Neuronal stem cell (in vitro differentiated cells): ENCODE results near the gene ZNF575.
"Not testable (repeated sequence)": the region's sequence is repeated elsewhere in the genome, so short reads cannot be mapped to it uniquely, and the experiment has no call there.

ENCODE experiments used
- DNase-seq: peaks from one replicate; pipeline ENCODE4 v3.0.0-alpha.2; 2013; ENCODE audit warnings: low spot score
- H2AFZ ChIP-seq: one replicate; pipeline ENCODE4 v1.6.1; 2013; ENCODE audit warnings: mild to moderate bottlenecking, low read length, inconsistent platforms
- H2AK5ac ChIP-seq: 2 replicates; pipeline ENCODE4 v1.6.1; 2013; ENCODE audit warnings: low read depth, mild to moderate bottlenecking, inconsistent platforms, low read length, moderate library complexity, mixed read lengths
- H2BK120ac ChIP-seq: 2 replicates; pipeline ENCODE4 v1.6.1; 2013; ENCODE audit warnings: low read depth, mild to moderate bottlenecking, inconsistent platforms, low read length, moderate library complexity, mixed read lengths
- H2BK12ac ChIP-seq: one replicate; pipeline ENCODE4 v1.6.1; 2013; ENCODE audit warnings: low read length, inconsistent platforms
- H2BK15ac ChIP-seq: 2 replicates; pipeline ENCODE4 v1.6.1; 2013; ENCODE audit warnings: mild to moderate bottlenecking, low read length, inconsistent platforms, mixed read lengths
- H2BK5ac ChIP-seq: one replicate; pipeline ENCODE4 v1.6.1; 2013; ENCODE audit warnings: inconsistent platforms, mild to moderate bottlenecking, low read length, moderate library complexity
- H3K14ac ChIP-seq: one replicate; pipeline ENCODE4 v1.6.1; 2013; ENCODE audit warnings: low read length, inconsistent platforms
- H3K18ac ChIP-seq: 2 replicates; pipeline ENCODE4 v1.6.1; 2013; ENCODE audit warnings: low read length, inconsistent platforms
- H3K23ac ChIP-seq: 2 replicates; pipeline ENCODE4 v1.6.1; 2013; ENCODE audit warnings: low read depth, mild to moderate bottlenecking, mixed read lengths, low read length, inconsistent platforms; ENCODE audit not compliant: poor library complexity
- H3K27ac ChIP-seq: replicated peaks from 3 replicates; pipeline ENCODE4 v1.5.1; 2013; ENCODE audit warnings: low read length, inconsistent platforms
- H3K27me3 ChIP-seq, 3 experiments: 2 replicates each; pipeline ENCODE4 v1.6.1; 2013; ENCODE audit warnings: low read length in 3 of 3, mild to moderate bottlenecking in 2 of 3, inconsistent platforms in 1 of 3, low read depth in 1 of 3, mixed read lengths in 1 of 3, moderate library complexity in 1 of 3; ENCODE audit not compliant: control insufficient read depth in 3 of 3, insufficient read depth in 3 of 3
- H3K36me3 ChIP-seq, 2 donors: replicated peaks in 1 of 2; 2 replicates each; pipeline ENCODE4 v1.6.1; 2013; ENCODE audit warnings: low read length in 2 of 2; ENCODE audit not compliant: control insufficient read depth in 2 of 2, insufficient read depth in 2 of 2
- H3K4ac ChIP-seq: 2 replicates; pipeline ENCODE4 v1.6.1; 2013; ENCODE audit warnings: inconsistent platforms, mild to moderate bottlenecking, low read length, moderate library complexity
- H3K4me1 ChIP-seq, 2 donors: 1 replicate in 1 of 2; 2 replicates in 1 of 2; pipeline ENCODE4 v1.6.1; 2013; ENCODE audit warnings: low read length in 2 of 2, low read depth in 1 of 2; ENCODE audit not compliant: control insufficient read depth in 2 of 2, insufficient read depth in 1 of 2
- H3K4me2 ChIP-seq: one replicate; pipeline ENCODE4 v1.6.1; 2013; ENCODE audit warnings: mild to moderate bottlenecking, low read length, inconsistent platforms; ENCODE audit not compliant: insufficient read depth, poor library complexity, severe bottlenecking
- H3K4me3 ChIP-seq, 2 donors: 2 replicates each; pipeline ENCODE4 v1.5.1; 2013; ENCODE audit warnings: low read length in 2 of 2, mild to moderate bottlenecking in 2 of 2, inconsistent platforms in 1 of 2, moderate library complexity in 1 of 2
- H3K79me1 ChIP-seq: one replicate; pipeline ENCODE4 v1.6.1; 2013; ENCODE audit warnings: low read depth, mild to moderate bottlenecking, inconsistent platforms, low read length, moderate library complexity
- H3K9ac ChIP-seq: one replicate; pipeline ENCODE4 v1.6.1; 2013; ENCODE audit warnings: mild to moderate bottlenecking, low read depth, low read length, inconsistent platforms; ENCODE audit not compliant: poor library complexity
- H3K9me3 ChIP-seq, 2 donors: replicated peaks in 1 of 2; 2 replicates each; pipeline versions ENCODE3 to v1.6.1; 2013; ENCODE audit warnings: low read length in 2 of 2, mild to moderate bottlenecking in 2 of 2, inconsistent platforms in 1 of 2, low read depth in 1 of 2, mixed read lengths in 1 of 2, moderate library complexity in 1 of 2; ENCODE audit not compliant: control insufficient read depth in 2 of 2, insufficient read depth in 1 of 2
- H4K8ac ChIP-seq: one replicate; pipeline ENCODE4 v1.6.1; 2013; ENCODE audit warnings: low read depth, mild to moderate bottlenecking, inconsistent platforms, low read length, moderate library complexity
- H4K91ac ChIP-seq: one replicate; pipeline ENCODE4 v1.6.1; 2013; ENCODE audit warnings: low read length, low read depth, mild to moderate bottlenecking, inconsistent platforms; ENCODE audit not compliant: poor library complexity
- WGBS, 2 donors: extraction: QIAGEN DNeasy Blood & Tissue Kit; methylation state at CpG; one replicate each; pipeline ENCODE4 v1.1.7; 2013; ENCODE audit warnings: missing lambda C conversion rate in 2 of 2, mixed read lengths in 1 of 2; ENCODE audit not compliant: insufficient read length in 2 of 2, insufficient replicate concordance in 1 of 2; ENCODE audit errors: extremely low coverage in 2 of 2; 5-methylcytosine and 5-hydroxymethylcytosine counted together

The ZNF575 gene

GRCh38 chr19:43547926-43548325 lies 14.9 kb downstream of the ZNF575 start:
- not testable (repeated sequence) for H3K23ac ChIP-seq, H3K79me1 ChIP-seq, DNase-seq

GRCh38 chr19:43548706-43549105 lies 15.7 kb downstream of the ZNF575 start:
- Histone ChIP-seq H3K79me1 (no peaks in the 10 kb centered on the region), H3K27ac (no peak overlapping the region), H3K4me1 (no peaks in the 10 kb centered on the region), H3K14ac (no peak overlapping the region), H4K91ac (no peak overlapping the region), H3K4me3 (no peak overlapping the region), H2BK5ac (no peak overlapping the region), H3K4me2 (no peak overlapping the region), H4K8ac (no peak overlapping the region), H3K9me3 (no peaks in the 10 kb centered on the region), H3K18ac (no peak overlapping the region), H2BK15ac (no peak overlapping the region), H2BK12ac (no peak overlapping the region), H3K9ac (no peak overlapping the region), H2AFZ (no peak overlapping the region), H3K36me3 (peaks cover 42 to 88% of the 10 kb centered on the region in 2 donors), H2AK5ac (no peak overlapping the region), H3K4ac (no peak overlapping the region), H2BK120ac (no peak overlapping the region), H3K27me3 (no peaks in the 10 kb centered on the region), H3K23ac (no peak overlapping the region)
- DNase-seq = no peak
- no CpG with 5 or more reads among the region's 2 CpGs for WGBS, 2 donors

More at GRCh38 chr19:43547926-43548325, 14.9 kb downstream of the ZNF575 start:
- H4K91ac ChIP-seq, H2BK15ac ChIP-seq, H2BK120ac ChIP-seq, H2AFZ ChIP-seq, H3K9me3 ChIP-seq, H3K27me3 ChIP-seq, H3K4me3 ChIP-seq, H3K4me2 ChIP-seq, H3K14ac ChIP-seq, H2BK5ac ChIP-seq, H2AK5ac ChIP-seq, H3K9ac ChIP-seq, H2BK12ac ChIP-seq, H3K18ac ChIP-seq, H3K4me1 ChIP-seq, H3K4ac ChIP-seq, H4K8ac ChIP-seq, H3K27ac ChIP-seq: not testable (repeated sequence)
- no CpG with 5 or more reads among the region's 24 CpGs for WGBS, 2 donors
- peaks cover 44 to 88% of the 10 kb centered on the region in 2 donors for H3K36me3 ChIP-seq

- H3K36me3 ChIP-seq = peaks cover 39 to 87% of the 10 kb centered on the region in 2 donors
These were observed 18.6 kb downstream of the ZNF575 start for GRCh38 chr19:43551399-43552197.

GRCh38 chr19:43552198-43552450 lies 19.1 kb downstream of the ZNF575 start:
- H2BK5ac ChIP-seq = no peak overlapping the region
- no peaks in the 10 kb centered on the region for H3K27me3 ChIP-seq
- H2BK120ac ChIP-seq = no peak overlapping the region
- DNase-seq = no peak
- no CpG with 5 or more reads among the region's 3 CpGs for WGBS, 2 donors
- no peaks in the 10 kb centered on the region for H3K4me1 ChIP-seq
- no peak overlapping the region for H3K4ac ChIP-seq
- H3K4me3 ChIP-seq = no peak overlapping the region
- H3K9ac ChIP-seq = no peak overlapping the region
- H2BK15ac ChIP-seq = no peak overlapping the region
- H3K9me3 ChIP-seq = no peaks in the 10 kb centered on the region
- H4K8ac ChIP-seq = no peak overlapping the region
- H3K79me1 ChIP-seq = no peaks in the 10 kb centered on the region
- no peak overlapping the region for H3K4me2 ChIP-seq
- H4K91ac ChIP-seq = no peak overlapping the region
- H3K27ac ChIP-seq = no peak overlapping the region
- H2AFZ ChIP-seq = no peak overlapping the region
- H3K36me3 ChIP-seq = peaks cover 39 to 82% of the 10 kb centered on the region in 2 donors
- no peak overlapping the region for H3K23ac ChIP-seq
- H3K14ac ChIP-seq = no peak overlapping the region
- H2AK5ac ChIP-seq = no peak overlapping the region
- no peak overlapping the region for H2BK12ac ChIP-seq
- H3K18ac ChIP-seq = no peak overlapping the region

More at GRCh38 chr19:43551399-43552197, 18.6 kb downstream of the ZNF575 start:
- Histone ChIP-seq H2AK5ac (no peak overlapping the region), H3K14ac (peak overlapping the region; percentile 44), H2BK120ac (no peak overlapping the region), H3K79me1 (no peaks in the 10 kb centered on the region), H3K27me3 (no peaks in the 10 kb centered on the region), H3K4me2 (no peak overlapping the region), H2BK12ac (no peak overlapping the region), H3K18ac (no peak overlapping the region), H3K9ac (peak overlapping the region; percentile 3), H3K23ac (no peak overlapping the region), H3K4me1 (no peaks in the 10 kb centered on the region), H2BK5ac (peak overlapping the region; percentile 17), H4K91ac (no peak overlapping the region), H3K27ac (no peak overlapping the region), H3K4ac (no peak overlapping the region), H4K8ac (no peak overlapping the region), H3K4me3 (no peak overlapping the region), H2BK15ac (no peak overlapping the region), H2AFZ (no peak overlapping the region), H3K9me3 (no peaks in the 10 kb centered on the region)
- WGBS, 2 donors = no CpG with 5 or more reads among the region's 23 CpGs
- no peak for DNase-seq
